PFSK-1 (cell line): ENCODE measurements around the gene PNMA8B.

Source experiments
- FOXP2 ChIP-seq: optimal IDR thresholded peaks from 2 replicates; pipeline ENCODE3; 2011; ENCODE audit warnings: borderline replicate concordance, control low read depth, inconsistent platforms; ENCODE audit not compliant: insufficient read depth; ENCODE audit errors: extremely low read length, extremely low read depth
- POLR2AphosphoS5 ChIP-seq: IDR thresholded peaks from 2 replicates; pipeline ENCODE4 v1.6.1; 2012; ENCODE audit warnings: low read depth, mild to moderate bottlenecking, control low read depth, low read length, moderate library complexity
- SIN3A ChIP-seq: IDR thresholded peaks from 2 replicates; pipeline ENCODE4 v1.6.1; 2012; ENCODE audit warnings: mild to moderate bottlenecking, low read length, moderate library complexity, borderline replicate concordance; ENCODE audit not compliant: insufficient read depth
- TAF1 ChIP-seq: IDR thresholded peaks from 2 replicates; pipeline ENCODE4 v1.6.1; 2012; ENCODE audit warnings: low read length, control low read depth, borderline replicate concordance; ENCODE audit not compliant: insufficient read depth
- TF ChIP-seq, protein P1 (sequence below), 2 experiments: IDR thresholded peaks; 2 replicates each; pipeline versions ENCODE4 v1.6.1 to v1.8.0; 2011 to 2012; ENCODE audit warnings: low read depth in 2 of 2, low read length in 2 of 2, control low read depth in 1 of 2, inconsistent platforms in 1 of 2, mild to moderate bottlenecking in 1 of 2, moderate library complexity in 1 of 2; ENCODE audit not compliant: insufficient read depth in 1 of 2

DNA sequence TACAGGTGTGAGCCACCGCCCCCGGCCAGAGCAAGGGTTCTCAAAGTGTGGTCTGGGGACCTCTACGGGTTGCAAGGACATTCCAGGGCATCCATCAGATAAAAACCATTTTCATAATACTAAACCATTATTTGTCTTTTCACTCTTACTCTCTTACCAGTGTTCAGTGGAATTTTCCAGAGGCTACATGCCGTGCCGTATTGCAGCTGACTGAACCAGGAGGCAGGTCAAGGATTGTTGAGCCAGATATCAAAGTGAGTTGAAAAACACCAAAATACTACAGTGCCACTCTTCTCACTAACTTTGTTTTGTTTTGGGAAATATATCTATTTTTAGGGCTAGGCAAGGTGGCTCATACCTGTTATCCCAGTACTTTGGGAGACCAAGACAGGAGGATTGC, 7.2 kb upstream of the PNMA8B start:
- TF ChIP-seq POLR2AphosphoS5 = no peak
- TF ChIP-seq, protein P1, sequence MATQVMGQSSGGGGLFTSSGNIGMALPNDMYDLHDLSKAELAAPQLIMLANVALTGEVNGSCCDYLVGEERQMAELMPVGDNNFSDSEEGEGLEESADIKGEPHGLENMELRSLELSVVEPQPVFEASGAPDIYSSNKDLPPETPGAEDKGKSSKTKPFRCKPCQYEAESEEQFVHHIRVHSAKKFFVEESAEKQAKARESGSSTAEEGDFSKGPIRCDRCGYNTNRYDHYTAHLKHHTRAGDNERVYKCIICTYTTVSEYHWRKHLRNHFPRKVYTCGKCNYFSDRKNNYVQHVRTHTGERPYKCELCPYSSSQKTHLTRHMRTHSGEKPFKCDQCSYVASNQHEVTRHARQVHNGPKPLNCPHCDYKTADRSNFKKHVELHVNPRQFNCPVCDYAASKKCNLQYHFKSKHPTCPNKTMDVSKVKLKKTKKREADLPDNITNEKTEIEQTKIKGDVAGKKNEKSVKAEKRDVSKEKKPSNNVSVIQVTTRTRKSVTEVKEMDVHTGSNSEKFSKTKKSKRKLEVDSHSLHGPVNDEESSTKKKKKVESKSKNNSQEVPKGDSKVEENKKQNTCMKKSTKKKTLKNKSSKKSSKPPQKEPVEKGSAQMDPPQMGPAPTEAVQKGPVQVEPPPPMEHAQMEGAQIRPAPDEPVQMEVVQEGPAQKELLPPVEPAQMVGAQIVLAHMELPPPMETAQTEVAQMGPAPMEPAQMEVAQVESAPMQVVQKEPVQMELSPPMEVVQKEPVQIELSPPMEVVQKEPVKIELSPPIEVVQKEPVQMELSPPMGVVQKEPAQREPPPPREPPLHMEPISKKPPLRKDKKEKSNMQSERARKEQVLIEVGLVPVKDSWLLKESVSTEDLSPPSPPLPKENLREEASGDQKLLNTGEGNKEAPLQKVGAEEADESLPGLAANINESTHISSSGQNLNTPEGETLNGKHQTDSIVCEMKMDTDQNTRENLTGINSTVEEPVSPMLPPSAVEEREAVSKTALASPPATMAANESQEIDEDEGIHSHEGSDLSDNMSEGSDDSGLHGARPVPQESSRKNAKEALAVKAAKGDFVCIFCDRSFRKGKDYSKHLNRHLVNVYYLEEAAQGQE (IDR thresholded peaks at IDR 0.05; ENCODE audit: insufficient read depth in 1 of 2, low read depth in 2 of 2, low read length in 2 of 2) = no peak
- TF ChIP-seq SIN3A = no peak
- no peak for TF ChIP-seq TAF1
- TF ChIP-seq FOXP2 = no peak
